HCT116 (cell line): ENCODE data around the gene ENDOD1. TPM values are rescaled to one million over a fixed set of nuclear protein-coding genes. Genes with fewer than 3 reads are reported as not detected.

Source experiments
- ATAC-seq: fragments of 200-7000 bp; cut with Tn5 transposase; 2 replicates; pipeline ENCODE4 v1.9.1; 2020; ENCODE audit warnings: mild to moderate bottlenecking, moderate library complexity
- BruUV-seq: library from RNA; stranded (reverse); fragments of 400-500 nt; replicated peaks from 2 replicates; lab custom pipeline; 2021; lab: Mats Ljungman, UMichigan
- CTCF ChIA-PET: fragments of 300-600 bp; sonication (Branson Sonifier 250); formaldehyde crosslinking; loops from one replicate; lab custom pipeline; 2021; ENCODE audit warnings: antibody characterized with exemption; lab: Charles Lee
- POLR2A ChIA-PET: fragments of 300-600, 350-600 bp; sonication (Branson Sonifier 250); formaldehyde crosslinking; loops from one replicate; lab custom pipeline; 2021; ENCODE audit warnings: antibody characterized with exemption; lab: Charles Lee
- RAD21 ChIA-PET, 2 experiments: fragments of 300-600 bp; sonication (Branson Sonifier 250); formaldehyde crosslinking; loops; one replicate each; lab custom pipeline; 2023; ENCODE audit warnings: low total read pairs in 2 of 2; ENCODE audit not compliant: uncharacterized antibody in 2 of 2, unreplicated experiment in 2 of 2, low non-redundant PET in 1 of 2; lab: Charles Lee
- DNase-seq: peaks from one replicate; pipeline ENCODE4 v3.0.0-alpha.2; 2010; ENCODE audit warnings: low read depth, low spot score
- H2AFZ ChIP-seq: fragments of 200-600 bp; shearing (Covaris generic), sonication (generic); 2 replicates; pipeline ENCODE4 v1.6.1; 2017; ENCODE audit warnings: low read depth, mixed run types, mixed read lengths, antibody characterized with exemption, low read length; ENCODE audit not compliant: poor library complexity, severe bottlenecking
- H3K27ac ChIP-seq: 2 replicates; pipeline ENCODE4 v1.5.1; 2012; ENCODE audit warnings: low read depth, low read length
- H3K27me3 ChIP-seq: fragments of 200-600 bp; sonication (generic); 2 replicates; pipeline ENCODE4 v1.6.1; 2016; ENCODE audit warnings: mixed run types, low read length, mixed read lengths; ENCODE audit not compliant: insufficient read depth
- H3K36me3 ChIP-seq, 2 experiments: fragments of 200-500 bp in 1 of 2; fragments of 200-600 bp in 1 of 2; sonication (Bioruptor generic) in 1 of 2; sonication (generic) in 1 of 2; 2 replicates each; pipeline versions ENCODE4 v1.5.1 to v1.6.1; 2014 to 2016; ENCODE audit warnings: low read length in 2 of 2, inconsistent platforms in 1 of 2, mixed read lengths in 1 of 2, mixed run types in 1 of 2; ENCODE audit not compliant: insufficient read depth in 2 of 2, control insufficient read depth in 1 of 2
- H3K4me1 ChIP-seq, 2 experiments: fragments of 200-600 bp in 1 of 2; sonication (generic) in 1 of 2; 2 replicates each; pipeline versions ENCODE4 v1.5.1 to v1.6.1; 2012 to 2017; ENCODE audit warnings: low read length in 2 of 2, inconsistent platforms in 1 of 2, mild to moderate bottlenecking in 1 of 2, mixed read lengths in 1 of 2, mixed run types in 1 of 2, moderate library complexity in 1 of 2; ENCODE audit not compliant: insufficient read depth in 2 of 2, control insufficient read depth in 1 of 2
- H3K4me2 ChIP-seq: fragments of 200-600 bp; sonication (generic); 2 replicates; pipeline ENCODE4 v1.6.1; 2017; ENCODE audit warnings: mixed run types, low read length, mixed read lengths
- H3K4me3 ChIP-seq, 2 experiments: fragments of 200-600 bp in 1 of 2; sonication (generic) in 1 of 2; replicated peaks in 1 of 2; 2 replicates each; pipeline ENCODE4 v1.5.1; 2011 to 2016; ENCODE audit warnings: low read length in 2 of 2, control low read depth in 1 of 2, low read depth in 1 of 2, mild to moderate bottlenecking in 1 of 2, mixed read lengths in 1 of 2, mixed run types in 1 of 2
- H3K79me2 ChIP-seq: fragments of 200-600 bp; sonication (generic); 2 replicates; pipeline ENCODE4 v1.6.1; 2017; ENCODE audit warnings: mild to moderate bottlenecking, mixed run types, low read length, moderate library complexity, mixed read lengths; ENCODE audit not compliant: insufficient read depth
- H3K9ac ChIP-seq: fragments of 200-600 bp; sonication (generic); 2 replicates; pipeline ENCODE4 v1.6.1; 2016; ENCODE audit warnings: low read length, mixed read lengths
- H3K9me2 ChIP-seq: fragments of 200-600 bp; sonication (generic), shearing (Covaris generic); 2 replicates; pipeline ENCODE4 v1.6.1; 2017; ENCODE audit warnings: mixed run types, mild to moderate bottlenecking, moderate library complexity; ENCODE audit not compliant: insufficient read depth
- H3K9me3 ChIP-seq, 2 experiments: fragments of 200-500 bp in 1 of 2; fragments of 200-600 bp in 1 of 2; sonication (Bioruptor generic) in 1 of 2; sonication (generic) in 1 of 2; 2 replicates each; pipeline ENCODE4 v1.6.1; 2014 to 2017; ENCODE audit warnings: low read length in 2 of 2, mixed read lengths in 2 of 2, inconsistent platforms in 1 of 2, low read depth in 1 of 2, mild to moderate bottlenecking in 1 of 2, mixed run types in 1 of 2, moderate library complexity in 1 of 2; ENCODE audit not compliant: control insufficient read depth in 1 of 2, insufficient read depth in 1 of 2
- H4K20me1 ChIP-seq: fragments of 200-600 bp; sonication (generic), shearing (Covaris generic); 2 replicates; pipeline ENCODE4 v1.6.1; 2017; ENCODE audit warnings: mixed run types, mild to moderate bottlenecking, moderate library complexity; ENCODE audit not compliant: insufficient read depth
- ELF1 ChIP-seq: IDR thresholded peaks from 2 replicates; pipeline ENCODE4 v1.6.1; 2012; ENCODE audit warnings: low read depth, borderline replicate concordance
- RAD21 ChIP-seq: IDR thresholded peaks from 2 replicates; pipeline ENCODE4 v1.6.1; 2012; ENCODE audit warnings: low read depth, mild to moderate bottlenecking
- TCF7L2 ChIP-seq: IDR thresholded peaks from 2 replicates; pipeline ENCODE4 v1.7.0; 2011; ENCODE audit warnings: borderline replicate concordance, inconsistent platforms; ENCODE audit not compliant: insufficient read depth, insufficient read length; ENCODE audit errors: extremely low read depth
- YY1 ChIP-seq: IDR thresholded peaks from 2 replicates; pipeline ENCODE4 v1.6.1; 2011; ENCODE audit warnings: low read length, low read depth, moderate library complexity, mild to moderate bottlenecking; ENCODE audit not compliant: insufficient replicate concordance; ENCODE audit errors: extremely low read depth
- ZBTB33 ChIP-seq: IDR thresholded peaks from 2 replicates; pipeline ENCODE4 v1.6.1; 2011; ENCODE audit warnings: mild to moderate bottlenecking, low read length, moderate library complexity; ENCODE audit not compliant: insufficient replicate concordance; ENCODE audit errors: extremely low read depth
- intact Hi-C: fragments of 100-400 bp; cut with micrococcal nuclease; formaldehyde crosslinking; loops from 2 replicates; pipeline ENCODE4 v1.10.0; 2022
- total RNA-seq: library from RNA; stranded (reverse); gene quantifications from one replicate; pipeline ENCODE4 v1.2.1, GENCODE V29; 2021; ENCODE audit not compliant: unreplicated experiment
- TF ChIP-seq, protein P1 (sequence below), 3 experiments: fragments of 200-600 bp in 1 of 3; sonication (generic) in 1 of 3; IDR thresholded peaks in 2 of 3; conservative IDR thresholded peaks in 1 of 3; 2 replicates each; pipeline ENCODE4 v1.5.1; 2012 to 2017; ENCODE audit warnings: low read depth in 2 of 3, low read length in 2 of 3, antibody characterized with exemption in 1 of 3, borderline replicate concordance in 1 of 3, control low read depth in 1 of 3, mild to moderate bottlenecking in 1 of 3, mixed read lengths in 1 of 3, mixed run types in 1 of 3, moderate library complexity in 1 of 3; ENCODE audit not compliant: insufficient read depth in 1 of 3

The ENDOD1 gene
- total RNA-seq, 1 experiment from 2014 or later = 33.6 TPM

GRCh38 chr11:95154514-95154913 is 64.9 kb downstream of the ENDOD1 start:
- no peak overlapping the region for H3K4me2 ChIP-seq
- H2AFZ ChIP-seq = no peak overlapping the region
- CTCF ChIA-PET = interaction anchor here (0.6 to 5.9 kb wide), 14 partner anchors 11 to 1271 kb away, joined by 3 to 127 read pairs (median 4); partner anchors contain the start of genes CEP57, FAM76B and MAML2
- H3K27ac ChIP-seq = no peak overlapping the region
- ATAC-seq (no peak), DNase-seq (peak; percentile 41)
- H3K27me3 ChIP-seq = no peaks in the 10 kb centered on the region
- H3K36me3 ChIP-seq = no peaks in the 10 kb centered on the region
- TF ChIP-seq TCF7L2 (no peak), ZBTB33 (no peak), YY1 (no peak), RAD21 (peak; percentile 93), ELF1 (no peak)
- TF ChIP-seq, protein P1, sequence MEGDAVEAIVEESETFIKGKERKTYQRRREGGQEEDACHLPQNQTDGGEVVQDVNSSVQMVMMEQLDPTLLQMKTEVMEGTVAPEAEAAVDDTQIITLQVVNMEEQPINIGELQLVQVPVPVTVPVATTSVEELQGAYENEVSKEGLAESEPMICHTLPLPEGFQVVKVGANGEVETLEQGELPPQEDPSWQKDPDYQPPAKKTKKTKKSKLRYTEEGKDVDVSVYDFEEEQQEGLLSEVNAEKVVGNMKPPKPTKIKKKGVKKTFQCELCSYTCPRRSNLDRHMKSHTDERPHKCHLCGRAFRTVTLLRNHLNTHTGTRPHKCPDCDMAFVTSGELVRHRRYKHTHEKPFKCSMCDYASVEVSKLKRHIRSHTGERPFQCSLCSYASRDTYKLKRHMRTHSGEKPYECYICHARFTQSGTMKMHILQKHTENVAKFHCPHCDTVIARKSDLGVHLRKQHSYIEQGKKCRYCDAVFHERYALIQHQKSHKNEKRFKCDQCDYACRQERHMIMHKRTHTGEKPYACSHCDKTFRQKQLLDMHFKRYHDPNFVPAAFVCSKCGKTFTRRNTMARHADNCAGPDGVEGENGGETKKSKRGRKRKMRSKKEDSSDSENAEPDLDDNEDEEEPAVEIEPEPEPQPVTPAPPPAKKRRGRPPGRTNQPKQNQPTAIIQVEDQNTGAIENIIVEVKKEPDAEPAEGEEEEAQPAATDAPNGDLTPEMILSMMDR (IDR thresholded peaks at IDR 0.05 in 2 of 3, conservative IDR thresholded peaks at IDR 0.05 in 1 of 3; ENCODE audit: borderline replicate concordance in 1 of 3, insufficient read depth in 1 of 3, low read depth in 2 of 3, low read length in 2 of 3) = peak; percentile 52 to 77 (median 62); a peak in 5 of 6 replicates
- no peak overlapping the region for H3K4me3 ChIP-seq
- BruUV-seq = no TSS peak
- no peaks in the 10 kb centered on the region for H3K79me2 ChIP-seq
- RAD21 ChIA-PET = interaction anchor here (1.1 to 2.3 kb wide), 4 partner anchors 77 to 610 kb away, joined by 3 to 15 read pairs (median 8); partner anchors contain the start of gene SESN3 (in 1 of the 2)
- POLR2A ChIA-PET = no interaction called here
- H3K9me2 ChIP-seq = no peaks in the 10 kb centered on the region
- H3K4me1 ChIP-seq = peaks cover 4 to 25% of the 10 kb centered on the region in 2 experiments
- no peak overlapping the region for H3K9ac ChIP-seq
- no peaks in the 10 kb centered on the region for H4K20me1 ChIP-seq
- H3K9me3 ChIP-seq = no peaks in the 10 kb centered on the region
- intact Hi-C loops = loop anchor here (1.0 to 10.0 kb wide), 3 partner anchors 390 to 1272 kb away; partner anchors contain the start of genes AMOTL1 and MTMR2
